ENCODE results near the gene RFC2. TPM values are rescaled to one million over a fixed set of nuclear protein-coding genes. Genes with fewer than 3 reads are reported as not detected.

Gene RFC2
- total RNA-seq, 1 experiment from 2014 or later = 75.6 TPM

GRCh38 chr7:74202841-74203556 lies 51.2 kb downstream of the RFC2 start:
- Histone ChIP-seq H3K36me3 (ENCODE audit: control insufficient read depth in 1 of 2, insufficient read depth in 2 of 2, low read length in 2 of 2) (no peaks in the 10 kb centered on the region), H3K9me3 (ENCODE audit: control insufficient read depth in 1 of 2, insufficient read depth in 1 of 2, low read depth in 1 of 2, low read length in 2 of 2) (no peaks in the 10 kb centered on the region), H3K4me1 (ENCODE audit: control insufficient read depth in 1 of 2, insufficient read depth in 2 of 2, low read length in 2 of 2) (peaks cover 40 to 51% of the 10 kb centered on the region in 2 experiments), H3K27me3 (ENCODE audit: insufficient read depth, low read length) (no peaks in the 10 kb centered on the region), H3K9ac (ENCODE audit: low read length) (no peak overlapping the region), H3K4me2 (ENCODE audit: low read length) (peak overlapping the region; percentile 21; the same call in 1 of the 2 replicates), H3K79me2 (ENCODE audit: insufficient read depth, low read length) (no peaks in the 10 kb centered on the region), H3K9me2 (ENCODE audit: insufficient read depth) (no peaks in the 10 kb centered on the region), H3K4me3 (replicated peaks in 1 of 2; ENCODE audit: low read depth in 1 of 2, low read length in 2 of 2) (no peak overlapping the region), H2AFZ (ENCODE audit: low read depth, low read length, poor library complexity, severe bottlenecking) (no peak overlapping the region), H3K27ac (ENCODE audit: low read depth, low read length) (no peak overlapping the region), H4K20me1 (ENCODE audit: insufficient read depth) (no peaks in the 10 kb centered on the region)
- ChIA-PET RAD21 (ENCODE audit: low non-redundant PET in 1 of 2, low total read pairs in 2 of 2, uncharacterized antibody in 2 of 2, unreplicated experiment in 2 of 2) (interaction anchor here in 1 of 2 experiments (0.7 kb wide), 1 partner anchor 23 kb away, joined by 4 read pairs; no protein-coding TSS in a partner anchor), CTCF (interaction anchor here (0.7 to 1.8 kb wide), 8 partner anchors 9 to 198 kb away, joined by 3 to 14 read pairs (median 3); no protein-coding TSS in a partner anchor), POLR2A (interaction anchor here (1.1 to 1.2 kb wide), 2 partner anchors 135 to 207 kb away, joined by 3 to 4 read pairs; no protein-coding TSS in a partner anchor)
- no peak for TF ChIP-seq EZH2 (IDR thresholded peaks at IDR 0.05)
- peak; percentile 62 to 75 (median 69); a peak in 5 of 6 replicates for TF ChIP-seq CTCF (IDR thresholded peaks at IDR 0.05 in 2 of 3, conservative IDR thresholded peaks at IDR 0.05 in 1 of 3; ENCODE audit: borderline replicate concordance in 1 of 3, insufficient read depth in 1 of 3, low read depth in 2 of 3, low read length in 2 of 3)
- peak; percentile 76 for TF ChIP-seq RAD21 (IDR thresholded peaks at IDR 0.05; ENCODE audit: low read depth)
- no peak for ATAC-seq
- intact Hi-C loops (cut with micrococcal nuclease) = loop anchor here (1.0 to 5.0 kb wide), 3 partner anchors 136 to 337 kb away; no protein-coding TSS in a partner anchor
- BruUV-seq (replicated peaks) = no TSS peak
- no peak for DNase-seq (ENCODE audit: low read depth, low spot score)
